Sigmoid colon (tissue), 4 donors: Measurements from ENCODE around the gene TGM4.

ENCODE experiments used
- EP300 ChIP-seq, 4 donors: sonication (generic); formaldehyde crosslinking; IDR thresholded peaks; one replicate each; pipeline ENCODE4 v1.6.1; 2017; ENCODE audit warnings: antibody characterized with exemption in 4 of 4
- POLR2AphosphoS5 ChIP-seq, 4 donors: sonication (generic); formaldehyde crosslinking; IDR thresholded peaks; one replicate each; pipeline ENCODE4 v1.6.1; 2017; ENCODE audit warnings: antibody characterized with exemption in 4 of 4
- TF ChIP-seq, protein P1 (sequence below), 4 experiments: fragments of 450-650 bp in 3 of 4; fragments of 200-600 bp in 1 of 4; IDR thresholded peaks; one replicate each; pipeline ENCODE4 v1.5.1; 2016 to 2019; ENCODE audit warnings: antibody characterized with exemption in 4 of 4, mild to moderate bottlenecking in 3 of 4, moderate library complexity in 2 of 4

DNA sequence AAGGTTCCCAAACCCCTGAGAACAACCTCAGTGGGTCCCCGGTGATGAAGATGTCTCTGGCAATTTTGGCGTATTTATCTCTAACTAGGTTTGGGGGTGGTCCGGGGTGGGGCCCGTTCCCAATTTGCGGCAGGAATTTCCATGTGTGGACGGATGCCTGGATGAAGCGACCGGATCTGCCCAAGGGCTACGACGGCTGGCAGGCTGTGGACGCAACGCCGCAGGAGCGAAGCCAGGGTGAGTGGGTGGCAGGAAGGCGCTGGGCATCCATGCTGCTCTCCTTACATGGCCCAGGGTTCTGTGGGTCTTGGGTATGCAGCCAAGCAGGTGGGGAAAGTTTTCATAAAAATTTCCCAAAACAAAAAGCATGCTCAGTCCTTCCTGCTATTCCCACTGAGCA is 29.3 kb downstream of the TGM4 start:
- TF ChIP-seq, protein P1, sequence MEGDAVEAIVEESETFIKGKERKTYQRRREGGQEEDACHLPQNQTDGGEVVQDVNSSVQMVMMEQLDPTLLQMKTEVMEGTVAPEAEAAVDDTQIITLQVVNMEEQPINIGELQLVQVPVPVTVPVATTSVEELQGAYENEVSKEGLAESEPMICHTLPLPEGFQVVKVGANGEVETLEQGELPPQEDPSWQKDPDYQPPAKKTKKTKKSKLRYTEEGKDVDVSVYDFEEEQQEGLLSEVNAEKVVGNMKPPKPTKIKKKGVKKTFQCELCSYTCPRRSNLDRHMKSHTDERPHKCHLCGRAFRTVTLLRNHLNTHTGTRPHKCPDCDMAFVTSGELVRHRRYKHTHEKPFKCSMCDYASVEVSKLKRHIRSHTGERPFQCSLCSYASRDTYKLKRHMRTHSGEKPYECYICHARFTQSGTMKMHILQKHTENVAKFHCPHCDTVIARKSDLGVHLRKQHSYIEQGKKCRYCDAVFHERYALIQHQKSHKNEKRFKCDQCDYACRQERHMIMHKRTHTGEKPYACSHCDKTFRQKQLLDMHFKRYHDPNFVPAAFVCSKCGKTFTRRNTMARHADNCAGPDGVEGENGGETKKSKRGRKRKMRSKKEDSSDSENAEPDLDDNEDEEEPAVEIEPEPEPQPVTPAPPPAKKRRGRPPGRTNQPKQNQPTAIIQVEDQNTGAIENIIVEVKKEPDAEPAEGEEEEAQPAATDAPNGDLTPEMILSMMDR (IDR thresholded peaks at IDR 0.05), result no peak
- TF ChIP-seq POLR2AphosphoS5 (IDR thresholded peaks at IDR 0.05) (no peak), EP300 (IDR thresholded peaks at IDR 0.05) (no peak)
